PC-3 (cell line): ENCODE results near the gene PRSS23. TPM values are rescaled to one million over a fixed set of nuclear protein-coding genes. Genes with fewer than 3 reads are reported as not detected.

ENCODE experiments used
- ATAC-seq: fragments of 200-7000 bp; cut with Tn5 transposase; 2 replicates; pipeline ENCODE4 v1.9.1; 2020; ENCODE audit warnings: mild to moderate bottlenecking, moderate library complexity
- BruUV-seq: library from RNA; stranded (reverse); fragments of 400-500 nt; replicated peaks from 2 replicates; lab custom pipeline; 2021; lab: Mats Ljungman, UMichigan
- CTCF ChIA-PET: fragments of 300-600 bp; sonication (Branson Sonifier 250); formaldehyde crosslinking; loops from one replicate; lab custom pipeline; 2022; ENCODE audit warnings: antibody characterized with exemption; lab: Charles Lee
- POLR2A ChIA-PET: fragments of 300-600 bp; sonication (Branson Sonifier 250); formaldehyde crosslinking; loops from one replicate; lab custom pipeline; 2022; ENCODE audit warnings: antibody characterized with exemption; ENCODE audit not compliant: unreplicated experiment; lab: Charles Lee
- DNase-seq: peaks from one replicate; pipeline ENCODE4 v3.0.0-alpha.2; 2015
- H2AFZ ChIP-seq: fragments of 300-600 bp; sonication (generic); 2 replicates; pipeline ENCODE4 v1.6.0; 2016; ENCODE audit warnings: antibody characterized with exemption, low read length
- H3F3A ChIP-seq: fragments of 300-600 bp; sonication (generic); one replicate; pipeline ENCODE4 v1.6.0; 2017; ENCODE audit warnings: antibody characterized with exemption, low read length, control low read depth, mild to moderate bottlenecking; ENCODE audit not compliant: unreplicated experiment
- H3K27ac ChIP-seq: fragments of 300-600 bp; sonication (generic); 2 replicates; pipeline ENCODE4 v1.5.1; 2016; ENCODE audit warnings: mild to moderate bottlenecking, low read length
- H3K27me3 ChIP-seq: fragments of 300-600 bp; sonication (generic); 2 replicates; pipeline ENCODE4 v1.6.1; 2016; ENCODE audit warnings: low read length, mixed read lengths
- H3K36me3 ChIP-seq: fragments of 300-600 bp; sonication (generic); 2 replicates; pipeline ENCODE4 v1.6.1; 2016; ENCODE audit warnings: low read depth, mixed run types, low read length, mixed read lengths
- H3K4me1 ChIP-seq: fragments of 300-600 bp; sonication (generic); 2 replicates; pipeline ENCODE4 v1.5.1; 2016; ENCODE audit warnings: low read length; ENCODE audit not compliant: insufficient read depth
- H3K4me2 ChIP-seq: fragments of 300-600 bp; sonication (generic); 2 replicates; pipeline ENCODE4 v1.6.0; 2016; ENCODE audit warnings: low read length
- H3K4me3 ChIP-seq: fragments of 300-600 bp; sonication (generic); 2 replicates; pipeline ENCODE4 v1.5.1; 2016; ENCODE audit warnings: mild to moderate bottlenecking, low read length, mixed read lengths
- H3K79me2 ChIP-seq: fragments of 300-600 bp; sonication (generic); 2 replicates; pipeline ENCODE4 v1.6.1; 2017; ENCODE audit warnings: low read length, mixed read lengths
- H3K9ac ChIP-seq: fragments of 300-600 bp; sonication (generic); 2 replicates; pipeline ENCODE4 v1.6.0; 2016; ENCODE audit warnings: mild to moderate bottlenecking, low read length
- H3K9me2 ChIP-seq: fragments of 300-600 bp; sonication (generic); replicated peaks from 2 replicates; pipeline ENCODE4 v1.6.1; 2016; ENCODE audit warnings: mixed run types, low read length, mixed read lengths
- H3K9me3 ChIP-seq: fragments of 300-600 bp; sonication (generic); 2 replicates; pipeline ENCODE4 v1.6.1; 2016; ENCODE audit warnings: low read length, mixed read lengths
- H4K20me1 ChIP-seq: fragments of 300-600 bp; sonication (generic); 2 replicates; pipeline ENCODE4 v1.6.1; 2016; ENCODE audit warnings: low read length, mixed read lengths
- EZH2 ChIP-seq: fragments of 300-600 bp; sonication (generic); IDR thresholded peaks from one replicate; pipeline ENCODE4 v1.6.1; 2017; ENCODE audit warnings: antibody characterized with exemption, mild to moderate bottlenecking, low read length; ENCODE audit not compliant: unreplicated experiment
- EZH2phosphoT487 ChIP-seq: fragments of 300-600 bp; sonication (generic); IDR thresholded peaks from 2 replicates; pipeline ENCODE4 v1.6.1; 2018; ENCODE audit warnings: mild to moderate bottlenecking, antibody characterized with exemption, low read length, borderline replicate concordance
- intact Hi-C: fragments of 100-400 bp; cut with micrococcal nuclease; formaldehyde crosslinking; loops from 2 replicates; pipeline ENCODE4 v1.9.0; 2023
- total RNA-seq: library from RNA; depleted of rRNA; stranded (reverse); fragments of >200 nt; gene quantifications from 2 replicates; pipeline ENCODE4 v1.2.3, GENCODE V29; 2014
- TF ChIP-seq, protein P1 (sequence below): fragments of 300-600 bp; sonication (generic); conservative IDR thresholded peaks from 2 replicates; pipeline ENCODE4 v1.5.1; 2017; ENCODE audit warnings: antibody characterized with exemption, low read depth, mild to moderate bottlenecking, low read length

PRSS23 gene
- total RNA-seq, 1 experiment from 2014 or later, result 43.2 TPM

DNA sequence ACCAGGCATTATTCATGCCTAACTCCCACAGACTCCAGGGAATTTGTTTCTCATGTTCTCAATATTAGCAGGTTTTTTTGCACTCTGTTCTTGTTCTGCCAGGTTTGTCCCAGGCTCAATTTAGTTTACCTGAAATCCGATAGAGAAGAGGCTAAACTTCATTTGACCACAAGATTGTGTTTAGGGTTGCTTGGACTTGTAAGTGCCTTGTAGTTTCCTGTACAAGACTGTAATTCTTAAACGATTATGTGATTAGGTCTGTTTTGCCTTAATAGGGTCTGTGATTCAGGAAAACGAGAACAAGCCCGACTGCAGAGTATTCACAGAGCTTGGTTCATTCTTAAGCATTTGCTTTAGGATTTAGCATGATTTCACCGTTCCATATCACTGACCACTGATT lies 1.8 kb downstream of the PRSS23 start:
- TF ChIP-seq EZH2phosphoT487, result no peak
- TF ChIP-seq, protein P1, sequence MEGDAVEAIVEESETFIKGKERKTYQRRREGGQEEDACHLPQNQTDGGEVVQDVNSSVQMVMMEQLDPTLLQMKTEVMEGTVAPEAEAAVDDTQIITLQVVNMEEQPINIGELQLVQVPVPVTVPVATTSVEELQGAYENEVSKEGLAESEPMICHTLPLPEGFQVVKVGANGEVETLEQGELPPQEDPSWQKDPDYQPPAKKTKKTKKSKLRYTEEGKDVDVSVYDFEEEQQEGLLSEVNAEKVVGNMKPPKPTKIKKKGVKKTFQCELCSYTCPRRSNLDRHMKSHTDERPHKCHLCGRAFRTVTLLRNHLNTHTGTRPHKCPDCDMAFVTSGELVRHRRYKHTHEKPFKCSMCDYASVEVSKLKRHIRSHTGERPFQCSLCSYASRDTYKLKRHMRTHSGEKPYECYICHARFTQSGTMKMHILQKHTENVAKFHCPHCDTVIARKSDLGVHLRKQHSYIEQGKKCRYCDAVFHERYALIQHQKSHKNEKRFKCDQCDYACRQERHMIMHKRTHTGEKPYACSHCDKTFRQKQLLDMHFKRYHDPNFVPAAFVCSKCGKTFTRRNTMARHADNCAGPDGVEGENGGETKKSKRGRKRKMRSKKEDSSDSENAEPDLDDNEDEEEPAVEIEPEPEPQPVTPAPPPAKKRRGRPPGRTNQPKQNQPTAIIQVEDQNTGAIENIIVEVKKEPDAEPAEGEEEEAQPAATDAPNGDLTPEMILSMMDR, result no peak
- no peak for TF ChIP-seq EZH2
- Histone ChIP-seq H3K4me1 (peaks cover 50% of the 10 kb centered on the region), H3K4me3 (peak overlapping the region; percentile 97), H3K9me3 (no peaks in the 10 kb centered on the region), H3F3A (no peaks in the 10 kb centered on the region), H3K9ac (peak overlapping the region; percentile 92), H3K79me2 (peaks cover 67% of the 10 kb centered on the region), H3K4me2 (peak overlapping the region; percentile 90), H4K20me1 (no peaks in the 10 kb centered on the region), H3K27me3 (no peaks in the 10 kb centered on the region), H3K36me3 (0 out of 2 replicates have a peak, but pooled peaks cover 5% of the 10 kb centered on the region), H3K9me2 (no peaks in the 10 kb centered on the region), H3K27ac (peak overlapping the region; percentile 66), H2AFZ (no peak overlapping the region)
- intact Hi-C loops, result loop anchor here (1.0 to 5.0 kb wide), 3 partner anchors 61 to 195 kb away; no protein-coding TSS in a partner anchor
- BruUV-seq, result TSS peak; percentile 34
- CTCF ChIA-PET, result no interaction called here
- DNase-seq (no peak), ATAC-seq (no peak)
- POLR2A ChIA-PET, result no interaction called here

DNA sequence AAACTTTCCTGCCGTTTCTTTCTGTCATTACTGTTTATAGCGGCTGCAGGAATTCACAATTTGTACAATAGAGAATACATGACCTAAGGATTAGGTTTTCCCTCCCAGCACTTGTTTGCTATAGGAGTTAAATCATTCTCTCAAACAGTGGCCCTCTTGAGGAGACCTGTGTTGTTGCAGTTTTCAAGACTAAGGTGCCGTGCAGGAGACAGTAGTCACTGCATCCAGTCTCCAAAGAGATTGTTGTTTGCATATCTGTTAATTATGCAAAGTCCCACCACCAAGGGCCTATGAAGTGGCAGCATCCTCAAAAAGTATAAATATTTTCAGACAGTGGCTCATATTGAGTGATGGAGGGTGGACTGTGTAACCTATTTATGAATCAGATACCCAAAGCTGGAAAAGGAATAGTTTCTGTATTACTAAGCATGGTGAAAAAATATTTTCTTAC lies 2.3 kb downstream of the PRSS23 start:
- Histone ChIP-seq H3K9me2 (no peaks in the 10 kb centered on the region), H4K20me1 (no peaks in the 10 kb centered on the region), H3F3A (no peaks in the 10 kb centered on the region), H2AFZ (no peak overlapping the region), H3K4me3 (peak overlapping the region; percentile 97), H3K79me2 (peaks cover 72% of the 10 kb centered on the region), H3K9ac (peak overlapping the region; percentile 92), H3K36me3 (peaks cover 5% of the 10 kb centered on the region; the same call in 1 of the 2 replicates), H3K9me3 (no peaks in the 10 kb centered on the region), H3K27me3 (no peaks in the 10 kb centered on the region), H3K4me2 (peak overlapping the region; percentile 90), H3K4me1 (peaks cover 50% of the 10 kb centered on the region), H3K27ac (peak overlapping the region; percentile 66)
- BruUV-seq, result no TSS peak
- intact Hi-C loops, result loop anchor here (1.0 to 5.0 kb wide), 3 partner anchors 61 to 195 kb away; no protein-coding TSS in a partner anchor
- no peak for TF ChIP-seq EZH2
- TF ChIP-seq, protein P1, result peak; percentile 54; the same call in 1 of the 2 replicates
- TF ChIP-seq EZH2phosphoT487, result no peak
- POLR2A ChIA-PET, result no interaction called here
- peak; percentile 43 for ATAC-seq
- DNase-seq, result peak; percentile 78
- CTCF ChIA-PET, result no interaction called here
